Smooth muscle cell (in vitro differentiated cells): ENCODE measurements around the gene OR4D10. TPM values are rescaled to one million over a fixed set of nuclear protein-coding genes. Genes with fewer than 3 reads are reported as not detected.

ENCODE experiments used
- DNase-seq: peaks from one replicate; lab custom pipeline; 2025; ENCODE audit not compliant: unreplicated experiment; lab: John Stamatoyannopoulos, UW
- H2AFZ ChIP-seq: fragments of 200-600 bp; sonication (generic); 2 replicates; pipeline ENCODE4 v1.6.0; 2016; ENCODE audit warnings: antibody characterized with exemption, low read depth, mild to moderate bottlenecking
- H3F3A ChIP-seq: fragments of 200-600 bp; sonication (generic); 2 replicates; pipeline ENCODE4 v1.6.0; 2017; ENCODE audit warnings: antibody characterized with exemption, low read depth
- H3K27ac ChIP-seq: fragments of 200-600 bp; sonication (generic); 2 replicates; pipeline ENCODE4 v1.5.1; 2016; ENCODE audit warnings: low read depth, mild to moderate bottlenecking
- H3K27me3 ChIP-seq: fragments of 200-600 bp; sonication (generic); 2 replicates; pipeline ENCODE4 v1.6.1; 2016; ENCODE audit warnings: low read depth, mild to moderate bottlenecking
- H3K36me3 ChIP-seq: fragments of 200-600 bp; sonication (generic); 2 replicates; pipeline ENCODE4 v1.5.1; 2016; ENCODE audit warnings: low read depth
- H3K4me1 ChIP-seq: fragments of 200-600 bp; sonication (generic); 2 replicates; pipeline ENCODE4 v1.5.1; 2016; ENCODE audit warnings: low read depth
- H3K4me2 ChIP-seq: fragments of 200-600 bp; sonication (generic); 2 replicates; pipeline ENCODE4 v1.6.0; 2016; ENCODE audit warnings: mild to moderate bottlenecking
- H3K4me3 ChIP-seq: fragments of 200-600 bp; sonication (generic); 2 replicates; pipeline ENCODE4 v1.5.1; 2016; ENCODE audit warnings: mild to moderate bottlenecking
- H3K79me2 ChIP-seq: fragments of 200-600 bp; sonication (generic); 2 replicates; pipeline ENCODE4 v1.6.0; 2016; ENCODE audit warnings: low read depth, mild to moderate bottlenecking
- H3K9ac ChIP-seq: fragments of 200-600 bp; sonication (generic); 2 replicates; pipeline ENCODE4 v1.6.0; 2016; ENCODE audit warnings: low read depth
- H3K9me3 ChIP-seq: fragments of 200-600 bp; sonication (generic); replicated peaks from 2 replicates; pipeline ENCODE4 v1.5.1; 2016; ENCODE audit warnings: low read depth
- H4K20me1 ChIP-seq: fragments of 200-600 bp; sonication (generic); 2 replicates; pipeline ENCODE4 v1.6.0; 2016; ENCODE audit warnings: low read depth
- CTCF ChIP-seq: fragments of 200-600 bp; sonication (generic); IDR thresholded peaks from 2 replicates; pipeline ENCODE4 v1.5.1; 2017; ENCODE audit warnings: borderline replicate concordance, mild to moderate bottlenecking, antibody characterized with exemption; ENCODE audit not compliant: insufficient read depth, poor library complexity, severe bottlenecking
- WGBS: methylation state at CpG from one replicate; pipeline ENCODE4 v1.1.7; 2016; ENCODE audit warnings: low lambda C conversion rate; 5-methylcytosine and 5-hydroxymethylcytosine counted together
- polyA plus RNA-seq: library from polyadenylated mRNA; unstranded; fragments of >200 nt; fragmentation: Nextera tagmentation; extraction: Ambion mirVana; gene quantifications from 2 replicates; pipeline ENCODE4 v1.2.1, GENCODE V29; 2016
- total RNA-seq: library from RNA; depleted of rRNA; stranded (reverse); fragments of >200 nt; gene quantifications from 2 replicates; pipeline ENCODE4 v1.2.3, GENCODE V29; 2014

Gene OR4D10
- total and polyA plus RNA-seq, 2 experiments from 2014 or later = not detected

- Histone ChIP-seq H3K9ac (no peak overlapping the region), H3K4me3 (no peak overlapping the region), H3K4me2 (no peak overlapping the region), H3K79me2 (no peaks in the 10 kb centered on the region), H2AFZ (no peak overlapping the region), H3K9me3 (no peaks in the 10 kb centered on the region), H3F3A (no peaks in the 10 kb centered on the region), H3K36me3 (no peaks in the 10 kb centered on the region), H4K20me1 (no peaks in the 10 kb centered on the region), H3K27ac (no peak overlapping the region), H3K4me1 (no peaks in the 10 kb centered on the region), H3K27me3 (no peaks in the 10 kb centered on the region)
- WGBS = 78% methylated on average over 9 of the region's 9 CpGs
- DNase-seq = no peak
- no peak for TF ChIP-seq CTCF
These were observed 2.1 kb downstream of the OR4D10 start for GRCh38 chr11:59475176-59475575.

- Histone ChIP-seq H3K79me2 (no peaks in the 10 kb centered on the region), H3K36me3 (no peaks in the 10 kb centered on the region), H4K20me1 (no peaks in the 10 kb centered on the region), H3K4me1 (no peaks in the 10 kb centered on the region), H3F3A (no peaks in the 10 kb centered on the region), H3K27ac (no peak overlapping the region), H2AFZ (no peak overlapping the region), H3K27me3 (no peaks in the 10 kb centered on the region), H3K9me3 (no peaks in the 10 kb centered on the region), H3K4me3 (no peak overlapping the region), H3K4me2 (no peak overlapping the region), H3K9ac (no peak overlapping the region)
- no peak for TF ChIP-seq CTCF
- no peak for DNase-seq
These were observed 6.8 kb downstream of the OR4D10 start for GRCh38 chr11:59479906-59480305.

- Histone ChIP-seq H3K4me1 (no peaks in the 10 kb centered on the region), H3K27me3 (no peaks in the 10 kb centered on the region)
- WGBS = 91% methylated on average over 3 of the region's 3 CpGs
These were observed 7.2 kb downstream of the OR4D10 start for GRCh38 chr11:59480359-59480758.

More at GRCh38 chr11:59480359-59480758, 7.2 kb downstream of the OR4D10 start:
- Histone ChIP-seq H3K9ac (no peak overlapping the region), H3F3A (no peaks in the 10 kb centered on the region), H3K27ac (no peak overlapping the region), H3K79me2 (no peaks in the 10 kb centered on the region), H3K9me3 (no peaks in the 10 kb centered on the region), H3K4me2 (no peak overlapping the region), H2AFZ (no peak overlapping the region), H3K4me3 (no peak overlapping the region), H4K20me1 (no peaks in the 10 kb centered on the region), H3K36me3 (no peaks in the 10 kb centered on the region)
- TF ChIP-seq CTCF = no peak
- DNase-seq = no peak
